ENCODE measurements around the gene AQP7. TPM values are rescaled to one million over a fixed set of nuclear protein-coding genes. Genes with fewer than 3 reads are reported as not detected.

The AQP7 gene
- total RNA-seq, 1 donor from 2014 or later = 18.9 TPM

DNA sequence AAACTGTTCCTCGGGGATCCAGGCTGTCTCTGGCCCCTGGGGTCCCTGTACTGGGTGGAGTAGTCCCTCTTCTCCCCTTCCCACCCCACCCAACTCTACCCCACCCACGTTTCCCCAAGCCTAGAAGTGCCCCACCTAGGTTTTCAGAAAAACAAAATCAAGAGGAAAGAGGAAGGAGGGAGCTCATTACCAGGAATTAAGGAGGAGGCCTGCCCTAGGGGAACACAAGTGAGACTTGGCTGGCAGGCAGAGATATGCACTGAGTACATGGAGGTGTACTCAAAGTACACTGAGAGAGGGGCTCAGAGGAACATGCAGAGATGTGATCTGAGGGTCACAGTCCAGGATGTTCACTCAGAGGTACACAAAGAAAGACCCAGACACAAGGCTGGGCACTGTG, 34.8 kb upstream of the AQP7 start:
- Histone ChIP-seq H3K9me3 (no peaks in the 10 kb centered on the region), H3K4me1 (no peaks in the 10 kb centered on the region), H3K27me3 (no peaks in the 10 kb centered on the region), H3K36me3 (no peaks in the 10 kb centered on the region), H3K27ac (no peak overlapping the region), H3K4me3 (no peak overlapping the region)
- intact Hi-C loops (cut with DNase I) = no loop called here
- TF ChIP-seq, protein P1, sequence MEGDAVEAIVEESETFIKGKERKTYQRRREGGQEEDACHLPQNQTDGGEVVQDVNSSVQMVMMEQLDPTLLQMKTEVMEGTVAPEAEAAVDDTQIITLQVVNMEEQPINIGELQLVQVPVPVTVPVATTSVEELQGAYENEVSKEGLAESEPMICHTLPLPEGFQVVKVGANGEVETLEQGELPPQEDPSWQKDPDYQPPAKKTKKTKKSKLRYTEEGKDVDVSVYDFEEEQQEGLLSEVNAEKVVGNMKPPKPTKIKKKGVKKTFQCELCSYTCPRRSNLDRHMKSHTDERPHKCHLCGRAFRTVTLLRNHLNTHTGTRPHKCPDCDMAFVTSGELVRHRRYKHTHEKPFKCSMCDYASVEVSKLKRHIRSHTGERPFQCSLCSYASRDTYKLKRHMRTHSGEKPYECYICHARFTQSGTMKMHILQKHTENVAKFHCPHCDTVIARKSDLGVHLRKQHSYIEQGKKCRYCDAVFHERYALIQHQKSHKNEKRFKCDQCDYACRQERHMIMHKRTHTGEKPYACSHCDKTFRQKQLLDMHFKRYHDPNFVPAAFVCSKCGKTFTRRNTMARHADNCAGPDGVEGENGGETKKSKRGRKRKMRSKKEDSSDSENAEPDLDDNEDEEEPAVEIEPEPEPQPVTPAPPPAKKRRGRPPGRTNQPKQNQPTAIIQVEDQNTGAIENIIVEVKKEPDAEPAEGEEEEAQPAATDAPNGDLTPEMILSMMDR (IDR thresholded peaks at IDR 0.05) = no peak
- no peak for DNase-seq (ENCODE audit: low spot score in 2 of 2)

DNA sequence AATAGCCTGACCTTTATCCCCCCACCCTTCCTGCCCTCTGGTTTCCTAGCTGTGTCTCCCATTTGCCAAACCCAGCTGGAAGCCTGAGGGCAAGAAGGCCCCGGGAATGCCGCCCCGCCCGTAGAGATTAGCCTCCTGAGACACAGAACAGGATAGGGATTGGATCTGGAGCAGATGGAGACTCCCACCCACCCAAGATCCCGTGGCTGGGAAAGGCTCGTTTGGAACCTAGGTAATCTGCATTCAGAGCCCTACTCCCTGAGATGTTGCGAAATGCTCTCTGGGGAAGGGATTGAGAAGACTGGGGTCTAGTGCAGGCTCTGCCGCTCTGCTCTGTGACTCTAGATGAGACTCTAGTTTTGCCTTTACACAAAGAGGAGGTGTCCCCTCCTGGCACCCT, 34.1 kb upstream of the AQP7 start:
- Histone ChIP-seq H3K4me3 (no peak overlapping the region), H3K27ac (no peak overlapping the region), H3K36me3 (no peaks in the 10 kb centered on the region), H3K27me3 (no peaks in the 10 kb centered on the region), H3K9me3 (no peaks in the 10 kb centered on the region), H3K4me1 (no peaks in the 10 kb centered on the region)
- DNase-seq (ENCODE audit: low spot score in 2 of 2) = no peak
- intact Hi-C loops (cut with DNase I) = no loop called here
- TF ChIP-seq, protein P1 (IDR thresholded peaks at IDR 0.05) = no peak

DNA sequence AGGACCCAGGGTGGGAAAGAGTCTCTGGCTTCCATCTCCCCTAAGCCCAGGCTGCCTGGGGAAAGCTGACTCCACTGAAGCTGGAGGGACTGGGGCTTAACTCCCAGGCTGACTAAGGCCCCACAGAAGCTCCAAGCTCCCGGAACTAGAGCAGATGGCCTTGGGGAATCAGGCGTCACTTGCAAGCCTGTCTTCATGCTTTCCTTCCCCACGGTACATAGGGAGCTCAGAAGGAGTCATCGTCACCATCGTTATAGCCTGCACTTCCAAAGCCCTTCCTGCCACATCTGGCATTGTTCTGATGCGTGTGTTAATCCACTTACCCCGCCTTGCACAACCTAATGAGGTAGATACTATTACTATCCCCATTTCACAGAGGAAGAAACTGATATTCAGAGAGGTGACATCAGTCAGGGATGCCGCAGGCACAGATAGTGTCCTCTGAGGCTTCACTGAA, 33.5 kb upstream of the AQP7 start:
- no peak for DNase-seq (ENCODE audit: low spot score in 2 of 2)
- intact Hi-C loops (cut with DNase I) = no loop called here
- Histone ChIP-seq H3K27me3 (no peaks in the 10 kb centered on the region), H3K9me3 (no peaks in the 10 kb centered on the region), H3K4me3 (no peak overlapping the region), H3K4me1 (no peaks in the 10 kb centered on the region), H3K36me3 (no peaks in the 10 kb centered on the region), H3K27ac (no peak overlapping the region)
- TF ChIP-seq, protein P1 (IDR thresholded peaks at IDR 0.05) = no peak

DNA sequence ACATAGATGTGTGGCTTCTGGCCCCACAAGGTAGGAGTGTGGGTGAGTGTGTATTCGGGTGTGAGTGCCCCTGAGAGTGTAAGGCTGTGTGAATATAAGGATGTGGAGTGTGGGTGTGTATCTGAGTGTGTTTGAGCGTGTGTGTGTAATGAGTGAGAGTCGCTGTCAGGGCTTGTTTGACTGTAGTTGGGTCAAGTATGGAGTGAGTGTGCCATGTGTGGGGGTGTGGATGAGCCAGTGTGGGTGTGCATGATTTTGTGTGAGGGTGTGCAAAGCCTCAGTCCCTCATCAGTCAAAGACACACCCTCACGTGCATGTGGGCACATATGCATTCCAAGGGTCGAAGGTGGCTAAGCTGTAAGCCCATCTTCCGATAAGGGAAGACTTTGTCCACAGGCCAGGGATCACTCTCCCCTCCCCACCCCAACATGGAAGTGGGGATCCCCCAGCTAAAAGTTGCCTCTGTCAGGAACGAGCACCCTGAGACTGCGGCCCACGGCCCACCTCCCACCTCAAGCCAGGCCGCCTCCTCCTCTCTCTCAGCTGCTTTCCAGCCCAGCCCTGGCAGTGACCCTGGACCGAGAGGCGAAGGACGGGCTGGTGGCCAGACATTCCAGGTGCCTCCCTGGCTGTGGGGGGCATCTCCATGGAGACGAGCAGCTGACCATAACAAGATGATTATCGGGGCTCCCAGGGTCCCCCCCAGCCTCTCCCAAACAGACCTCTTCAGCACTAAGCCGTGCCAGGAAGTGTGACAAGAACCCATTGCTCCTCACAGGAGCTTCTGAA, 32.1 kb upstream of the AQP7 start:
- no peak for DNase-seq (ENCODE audit: low spot score in 2 of 2)
- H3K27ac ChIP-seq = no peak overlapping the region
- TF ChIP-seq, protein P1 (IDR thresholded peaks at IDR 0.05) = no peak
- no peaks in the 10 kb centered on the region for H3K9me3 ChIP-seq
- no peak overlapping the region for H3K4me3 ChIP-seq
- intact Hi-C loops (cut with DNase I) = no loop called here
- H3K4me1 ChIP-seq = no peaks in the 10 kb centered on the region
- no peaks in the 10 kb centered on the region for H3K27me3 ChIP-seq
- no peaks in the 10 kb centered on the region for H3K36me3 ChIP-seq

DNA sequence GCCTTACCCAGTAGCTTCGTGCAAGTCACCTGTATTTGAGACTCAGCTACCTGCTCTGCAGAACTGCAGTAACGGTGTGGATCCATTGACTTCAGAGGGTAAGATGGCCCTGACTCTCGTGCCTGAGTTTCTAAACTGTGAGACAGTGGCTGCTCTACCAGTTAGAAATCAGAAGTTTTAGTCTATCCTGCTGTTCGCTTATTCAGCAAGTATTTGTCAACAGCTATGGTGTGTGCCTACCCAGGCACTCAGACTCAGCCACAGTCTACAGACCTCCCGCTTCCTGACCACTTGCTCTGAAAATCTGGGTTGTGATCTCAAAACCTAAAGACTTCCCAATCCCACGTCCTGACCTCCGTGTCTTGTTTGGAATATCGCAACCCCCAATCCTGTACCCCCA, 31.5 kb upstream of the AQP7 start:
- intact Hi-C loops (cut with DNase I) = no loop called here

More for the DNA sequence above, 31.5 kb upstream of the AQP7 start:
- Histone ChIP-seq H3K27ac (no peak overlapping the region), H3K27me3 (no peaks in the 10 kb centered on the region), H3K9me3 (no peaks in the 10 kb centered on the region), H3K4me1 (no peaks in the 10 kb centered on the region), H3K4me3 (no peak overlapping the region), H3K36me3 (no peaks in the 10 kb centered on the region)
- no peak for DNase-seq (ENCODE audit: low spot score in 2 of 2)
- TF ChIP-seq, protein P1 (IDR thresholded peaks at IDR 0.05) = no peak
